Esophagus muscularis mucosa (tissue), 4 donors: ENCODE results near the gene BRSK2.

ENCODE experiments used
- CTCF ChIP-seq, 3 experiments: fragments of 200-600 bp in 2 of 3; fragments of 450-650 bp in 1 of 3; sonication (generic) in 2 of 3; IDR thresholded peaks; one replicate each; pipeline ENCODE4 v1.5.1; 2017 to 2019; ENCODE audit warnings: antibody characterized with exemption in 3 of 3, mild to moderate bottlenecking in 2 of 3, moderate library complexity in 1 of 3
- EP300 ChIP-seq: sonication (generic); formaldehyde crosslinking; IDR thresholded peaks from one replicate; pipeline ENCODE4 v1.6.1; 2017; ENCODE audit warnings: antibody characterized with exemption
- POLR2A ChIP-seq: fragments of 450-650 bp; IDR thresholded peaks from one replicate; pipeline ENCODE4 v1.6.1; 2017; ENCODE audit warnings: antibody characterized with exemption, moderate library complexity, mild to moderate bottlenecking, low read depth
- POLR2AphosphoS5 ChIP-seq, 2 donors: sonication (generic); formaldehyde crosslinking; IDR thresholded peaks; one replicate each; pipeline ENCODE4 v1.6.1; 2017; ENCODE audit warnings: antibody characterized with exemption in 2 of 2

GRCh38 chr11:1394936-1395772, 5.4 kb downstream of the BRSK2 start:
- no peak for TF ChIP-seq EP300
- TF ChIP-seq POLR2A = no peak
- no peak for TF ChIP-seq CTCF (IDR thresholded peaks at IDR 0.05)
- TF ChIP-seq POLR2AphosphoS5 (IDR thresholded peaks at IDR 0.05) = no peak
